GM19023 (cell line): ENCODE data around the gene RBM19.

Source experiments
- ATAC-seq: cut with Tn5 transposase; IDR thresholded peaks from one replicate; pipeline ENCODE4 v1.9.1; 2021; ENCODE audit warnings: mild to moderate bottlenecking, moderate library complexity; ENCODE audit not compliant: unreplicated experiment

Gene RBM19

DNA sequence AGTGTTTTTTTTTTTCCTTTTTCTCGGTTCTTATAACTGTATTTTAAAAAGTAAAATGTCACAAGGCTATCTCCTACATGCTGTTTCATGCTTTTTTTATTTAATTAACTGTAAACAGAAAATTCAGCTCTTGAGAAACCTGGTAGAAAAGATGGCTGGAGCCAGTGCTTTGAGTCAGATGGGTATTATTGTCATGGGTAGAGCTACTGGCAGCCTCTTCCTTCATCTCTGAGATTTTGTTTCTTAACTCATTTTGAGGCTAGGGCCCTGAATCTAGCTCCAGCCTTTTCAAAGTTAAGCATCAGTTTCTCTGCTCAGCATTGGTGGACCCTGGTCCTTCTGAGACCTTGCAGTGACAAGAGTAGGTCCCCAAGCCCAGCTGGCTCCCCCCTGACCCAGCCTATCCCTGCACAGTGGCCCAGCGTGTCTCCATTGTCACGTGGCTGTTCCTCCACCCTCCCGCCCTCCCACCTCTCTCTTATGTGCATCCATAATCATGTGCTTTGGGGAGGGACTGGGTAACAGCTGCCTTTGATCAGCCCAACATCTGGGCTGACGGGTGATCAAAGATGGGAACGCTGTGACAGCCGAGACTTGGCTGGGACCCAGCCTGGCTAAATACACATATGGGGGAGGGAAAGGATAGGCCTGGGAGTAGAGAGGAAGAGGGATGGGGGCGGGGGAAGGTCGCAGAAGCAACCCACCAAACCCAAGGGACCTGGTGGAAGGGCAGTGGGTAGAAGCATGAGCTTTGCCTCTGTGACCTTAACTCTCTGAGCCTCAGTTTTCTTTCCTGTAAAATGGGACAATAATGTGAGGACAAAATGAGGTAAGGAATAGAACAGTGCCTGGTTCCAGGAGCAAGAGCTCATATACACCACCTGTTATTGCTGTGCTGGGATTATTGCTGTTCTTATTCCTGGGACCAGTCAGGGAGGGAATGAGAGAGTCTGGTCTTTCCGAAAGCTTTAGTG, 24.4 kb upstream of the RBM19 start:
- no peak for ATAC-seq

DNA sequence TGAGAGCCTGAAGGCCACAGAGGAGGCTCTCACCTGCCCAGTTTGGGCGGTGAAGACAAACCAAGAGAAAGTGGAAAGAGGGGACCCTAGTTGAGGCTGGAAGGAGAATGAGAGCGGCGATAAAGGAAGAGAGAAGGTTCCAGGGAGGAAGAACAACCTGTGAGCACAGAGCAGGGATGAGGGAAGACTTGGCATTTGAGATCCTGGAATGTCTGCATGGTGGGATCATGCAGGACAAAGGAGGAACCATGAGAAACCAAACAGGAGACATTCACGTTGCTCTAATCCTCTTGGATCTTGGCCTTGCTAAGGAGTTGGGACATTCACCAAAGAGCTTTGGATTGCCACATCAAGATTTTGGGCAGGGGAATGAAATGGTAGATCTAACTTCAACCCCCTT, 22.9 kb upstream of the RBM19 start:
- no peak for ATAC-seq

DNA sequence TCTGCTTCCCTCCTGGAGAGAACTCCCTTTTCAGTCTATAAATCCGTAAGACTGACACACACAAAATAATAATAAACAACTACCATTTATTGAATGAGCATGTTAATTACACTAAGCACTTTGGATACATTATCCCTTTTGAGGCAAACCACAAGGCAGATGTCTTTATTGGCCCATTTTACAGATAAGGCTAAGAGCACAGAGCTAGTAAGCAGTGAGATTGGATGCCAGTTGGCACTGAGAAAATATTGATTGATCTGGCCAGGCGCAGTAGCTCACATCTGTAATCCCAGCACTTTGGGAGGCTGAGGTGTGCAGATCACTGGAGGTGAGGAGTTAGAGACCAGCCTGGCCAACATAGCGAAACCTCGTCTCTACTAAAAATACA, 21.9 kb upstream of the RBM19 start:
- no peak for ATAC-seq

DNA sequence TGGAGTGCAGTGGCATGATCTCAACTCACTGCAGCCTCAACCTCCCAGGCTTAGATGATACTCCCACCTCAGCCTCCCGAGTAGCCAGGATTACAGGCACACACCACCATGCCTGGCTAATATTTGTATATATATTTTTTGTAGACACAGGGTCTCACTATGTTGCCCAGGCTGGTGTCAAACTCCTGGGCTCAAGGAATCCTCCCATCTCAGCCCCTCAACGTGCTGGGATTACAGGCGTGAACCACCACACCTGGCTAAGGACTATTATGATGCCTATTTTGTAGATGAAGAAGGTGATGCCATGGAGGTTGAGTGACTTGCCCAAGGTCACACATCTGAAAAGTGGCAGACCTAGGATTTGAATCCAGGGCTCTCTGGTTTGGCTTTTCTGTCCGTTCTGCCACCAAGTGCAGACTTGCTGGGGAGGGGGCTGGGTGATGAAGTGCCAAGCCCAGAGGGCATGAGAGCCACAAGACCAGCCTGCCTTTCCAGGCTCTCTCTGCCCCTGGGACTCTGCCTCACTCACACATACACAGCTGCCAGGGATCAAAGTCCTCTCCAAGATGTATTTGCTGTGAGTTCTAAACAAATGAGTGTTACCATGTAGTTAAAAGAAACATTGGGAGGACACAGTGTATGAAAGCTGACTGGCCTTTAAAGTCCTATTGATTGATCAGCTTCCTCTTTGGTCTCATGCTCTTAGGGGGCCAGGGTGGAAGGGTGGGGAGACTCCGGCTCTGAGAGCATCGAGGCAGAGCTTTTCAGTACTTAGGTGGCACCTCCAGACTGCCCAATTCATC, 21.3 kb upstream of the RBM19 start:
- no peak for ATAC-seq

DNA sequence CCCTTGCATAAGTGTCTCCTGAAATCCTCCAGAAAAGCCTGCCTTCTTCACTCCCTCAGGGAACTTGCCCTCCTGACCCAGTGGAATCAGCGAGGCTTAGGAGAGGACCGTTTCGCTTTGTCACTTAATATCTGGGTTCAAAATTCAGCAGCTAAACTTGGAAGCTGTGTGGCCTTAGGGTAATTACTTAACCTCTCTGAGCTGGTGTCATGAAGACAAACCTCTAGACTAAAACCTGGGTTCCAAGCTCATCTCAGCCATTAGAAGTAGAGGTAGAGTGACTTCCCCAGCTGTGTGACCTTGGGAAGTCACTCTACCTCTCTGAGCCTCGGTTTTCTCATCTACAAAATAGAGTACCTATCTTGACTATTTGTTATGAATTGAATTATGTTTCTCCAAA, 18.3 kb upstream of the RBM19 start:
- no peak for ATAC-seq

DNA sequence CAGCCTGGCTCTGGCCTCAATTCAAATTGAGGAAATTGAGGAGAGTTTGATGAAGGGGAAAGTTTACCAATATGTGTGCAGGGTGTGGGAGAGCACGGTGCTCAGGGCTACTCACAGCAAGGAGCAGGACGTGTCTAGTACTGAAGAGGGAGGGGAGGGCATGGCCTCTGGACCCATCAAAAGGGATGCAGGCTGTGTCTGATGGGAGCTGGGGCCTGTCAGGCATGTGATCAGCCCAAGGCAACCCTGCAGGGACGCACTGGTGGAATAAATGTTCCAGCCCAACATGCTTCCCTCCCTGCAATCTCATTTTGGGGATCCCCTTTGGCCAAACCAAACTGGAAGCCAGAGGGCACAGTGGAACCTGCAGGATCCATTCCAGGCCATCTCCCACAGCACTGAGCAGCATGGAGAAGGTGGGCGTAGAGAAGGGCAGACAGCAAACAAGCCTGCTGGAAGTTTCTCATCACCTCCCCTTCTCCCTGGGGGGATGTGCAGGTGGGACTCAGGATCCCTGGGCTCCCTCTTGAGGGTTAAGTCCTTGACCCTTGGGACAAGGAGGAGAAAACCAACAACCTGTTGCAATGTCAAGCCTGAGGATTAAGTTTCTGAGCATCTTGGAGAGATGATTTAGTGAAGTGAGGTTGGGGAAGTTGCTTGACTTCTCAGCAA, 17.8 kb upstream of the RBM19 start:
- ATAC-seq: no peak

DNA sequence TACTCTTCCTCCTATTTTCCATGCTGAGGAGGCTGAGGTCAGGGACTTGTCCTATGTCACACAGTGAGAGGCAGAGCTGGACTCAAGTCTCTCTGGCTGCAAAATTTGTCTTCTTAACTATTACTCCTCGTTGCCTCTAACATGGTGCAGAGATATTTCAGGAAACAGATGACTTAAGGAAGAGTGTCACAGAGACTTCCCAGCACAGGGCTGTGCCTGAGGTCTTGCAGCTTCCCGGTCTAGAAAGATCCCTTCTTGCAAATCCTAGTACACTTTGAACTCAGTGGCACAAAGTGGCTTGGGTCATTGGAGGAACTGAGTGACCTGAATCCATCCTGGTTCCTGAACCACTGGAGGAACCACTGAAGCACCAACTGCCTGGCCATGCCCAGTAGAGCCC, 17.1 kb upstream of the RBM19 start:
- no peak for ATAC-seq

DNA sequence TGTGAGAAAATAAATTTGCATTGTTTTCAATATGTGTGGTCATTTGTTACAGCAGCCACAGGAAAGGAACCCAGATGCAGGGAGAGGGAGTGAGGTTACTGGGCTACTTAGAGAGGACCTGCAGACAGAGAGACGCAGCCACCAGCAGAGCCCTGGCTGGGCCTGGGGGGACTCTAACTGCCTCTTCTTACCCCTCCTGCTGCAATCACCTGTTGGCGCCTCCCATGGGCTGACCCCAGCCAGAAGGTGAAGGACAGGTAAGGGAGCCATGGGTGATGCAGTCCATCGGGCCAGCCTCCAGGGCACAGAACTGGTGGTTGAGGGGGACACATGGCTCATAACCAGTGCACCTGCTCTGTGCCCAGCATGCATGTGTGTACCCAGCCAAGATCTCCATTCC, 15.8 kb upstream of the RBM19 start:
- ATAC-seq: no peak

DNA sequence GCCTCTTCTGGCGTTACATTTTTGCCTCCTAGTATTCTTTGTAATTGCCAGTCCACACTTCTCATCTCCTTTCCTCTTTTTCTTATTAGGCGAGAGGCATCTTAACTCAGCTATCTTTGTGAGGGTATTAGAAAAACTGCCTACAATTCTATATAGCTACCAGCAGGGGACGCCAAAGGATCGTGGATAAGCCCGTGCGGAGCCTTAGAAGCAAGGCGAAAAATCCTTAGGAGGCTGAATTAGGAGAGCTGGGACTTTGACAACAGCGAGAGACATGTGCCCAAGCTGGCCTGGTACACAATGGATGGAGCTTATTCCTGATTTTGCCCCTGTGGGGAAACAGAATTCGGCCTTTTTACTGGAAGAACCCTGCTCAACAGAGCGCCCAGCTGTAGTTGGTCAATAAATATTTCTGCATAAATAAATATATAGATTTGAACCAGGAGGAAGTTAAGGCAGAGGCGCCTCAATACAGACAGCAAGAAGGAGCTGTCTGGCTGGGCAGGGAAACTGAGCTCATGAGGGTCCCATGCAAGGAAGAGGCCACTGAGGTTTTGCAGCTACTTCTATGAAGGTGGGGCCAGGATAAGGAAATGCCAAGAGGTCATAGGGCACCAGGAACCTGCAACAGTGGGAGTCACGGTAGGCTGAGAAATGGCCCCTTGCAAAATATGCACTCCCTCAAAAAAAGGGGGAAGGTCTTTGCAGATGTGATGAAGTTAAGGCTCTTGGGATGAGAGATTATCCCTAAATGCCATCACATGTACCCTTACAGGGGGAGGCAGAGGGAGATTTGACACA, 14.6 kb upstream of the RBM19 start:
- ATAC-seq: no peak

DNA sequence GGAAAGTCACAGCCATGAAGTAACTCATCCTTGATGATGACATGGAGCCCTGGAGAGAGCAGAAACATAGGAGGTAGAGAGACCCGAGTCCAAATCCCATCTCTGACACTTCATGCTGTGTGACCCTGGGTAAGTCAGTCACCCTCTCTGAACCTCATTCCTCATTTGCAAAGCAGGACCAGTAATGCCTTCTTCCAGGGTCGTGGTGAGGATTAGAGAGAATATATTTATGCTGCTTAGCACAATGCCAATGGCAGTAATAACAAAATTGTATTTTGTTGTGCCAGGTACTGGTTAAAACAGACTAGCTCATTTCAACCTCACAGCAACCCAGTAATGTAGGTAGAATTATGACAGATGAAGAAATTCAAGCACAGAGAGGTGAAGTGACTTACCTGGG, 13.9 kb upstream of the RBM19 start:
- no peak for ATAC-seq

DNA sequence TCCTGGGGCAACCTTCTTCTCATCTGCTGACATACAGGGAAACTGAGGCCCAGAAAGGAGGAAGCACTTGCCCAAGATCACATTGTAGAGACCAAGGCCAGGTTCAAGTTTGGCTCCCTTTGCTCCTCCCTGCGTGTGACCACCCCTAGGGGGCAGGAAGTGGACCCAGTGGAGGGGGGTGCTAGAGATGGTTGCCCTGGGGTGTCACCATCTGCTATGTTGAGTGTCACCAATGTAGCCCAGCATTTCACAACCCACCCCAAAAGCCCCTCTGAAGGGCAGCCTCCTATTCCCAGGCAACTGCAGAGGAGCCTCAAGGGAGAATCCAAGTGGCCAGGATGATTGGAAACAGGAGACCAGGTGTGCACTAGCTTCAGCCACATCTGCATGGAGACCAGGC, 12.0 kb upstream of the RBM19 start:
- ATAC-seq: no peak

DNA sequence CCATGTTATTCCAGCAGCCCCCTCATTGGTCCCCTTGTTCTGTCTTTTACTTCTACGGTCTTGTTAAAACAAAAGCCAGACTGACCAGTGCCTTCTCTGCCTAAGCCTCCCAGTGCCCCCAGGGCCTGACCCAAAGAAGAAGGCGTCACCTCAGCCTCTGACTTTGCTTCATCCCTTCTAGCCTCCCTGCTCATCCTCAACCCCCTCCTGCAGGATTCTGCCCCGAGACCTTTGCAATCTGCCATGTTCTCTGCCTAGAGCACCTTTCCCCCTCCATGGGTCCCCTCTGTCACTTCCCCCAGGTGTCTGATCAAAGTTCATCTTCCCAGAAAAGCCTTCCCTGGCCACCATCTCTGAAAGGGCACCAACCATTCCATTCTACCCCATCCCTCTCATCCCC, 7.9 kb upstream of the RBM19 start:
- ATAC-seq: no peak

DNA sequence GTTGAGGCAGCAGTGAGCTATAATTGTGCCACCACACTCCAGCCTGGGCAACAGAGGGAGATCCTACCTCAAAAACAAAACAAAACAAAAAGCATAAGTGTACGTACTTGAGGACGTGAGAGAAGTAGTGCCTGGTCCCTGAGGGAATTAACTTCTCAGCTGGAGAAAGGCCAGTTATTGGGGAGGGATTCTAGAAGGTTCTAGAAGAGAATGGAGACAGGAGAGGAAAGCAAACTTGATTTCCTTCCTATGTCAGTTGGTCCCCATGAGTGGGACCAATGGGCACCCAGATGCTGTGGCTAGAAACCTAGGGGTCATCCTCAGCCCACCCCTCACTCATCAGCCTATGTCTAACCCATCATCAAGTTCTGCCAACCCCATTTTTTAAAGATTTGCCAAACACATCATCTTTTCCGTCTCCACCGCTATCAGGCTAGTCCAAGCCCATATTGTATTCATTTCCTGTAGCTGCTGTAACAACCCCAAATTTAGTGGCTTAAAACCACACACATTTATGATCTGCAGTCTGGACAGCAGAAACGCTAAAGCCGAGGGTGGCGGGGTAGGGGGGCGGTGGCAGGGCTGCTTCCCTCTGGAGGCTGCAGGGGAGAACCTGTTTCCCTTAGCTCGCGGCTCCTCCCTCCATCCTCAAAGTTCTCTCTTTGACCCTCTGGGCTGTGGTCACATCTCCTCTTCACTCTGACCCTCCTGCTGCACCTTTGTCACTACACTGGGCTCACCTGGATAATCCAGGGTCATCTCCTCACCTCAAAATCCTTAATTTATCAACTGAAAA, 7.2 kb upstream of the RBM19 start:
- no peak for ATAC-seq

DNA sequence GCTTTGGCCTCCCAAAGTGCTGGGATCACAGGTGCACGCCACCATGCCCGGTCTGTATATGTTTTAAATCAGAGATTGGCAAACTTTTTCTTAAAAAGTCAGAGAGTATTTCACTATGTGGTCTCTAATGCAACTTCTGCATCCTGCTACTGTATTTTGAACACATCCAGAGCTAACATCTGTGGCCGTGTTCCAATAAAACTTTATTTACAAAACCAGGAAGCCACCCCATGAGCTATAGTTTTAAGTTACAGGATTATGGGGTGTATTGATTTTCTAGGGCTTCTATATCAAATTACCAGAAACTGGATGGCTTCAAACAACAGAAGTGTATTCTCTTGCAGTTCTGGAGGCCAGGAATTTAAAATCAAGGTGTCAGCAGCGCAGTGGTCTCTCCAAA, 5.3 kb upstream of the RBM19 start:
- no peak for ATAC-seq

DNA sequence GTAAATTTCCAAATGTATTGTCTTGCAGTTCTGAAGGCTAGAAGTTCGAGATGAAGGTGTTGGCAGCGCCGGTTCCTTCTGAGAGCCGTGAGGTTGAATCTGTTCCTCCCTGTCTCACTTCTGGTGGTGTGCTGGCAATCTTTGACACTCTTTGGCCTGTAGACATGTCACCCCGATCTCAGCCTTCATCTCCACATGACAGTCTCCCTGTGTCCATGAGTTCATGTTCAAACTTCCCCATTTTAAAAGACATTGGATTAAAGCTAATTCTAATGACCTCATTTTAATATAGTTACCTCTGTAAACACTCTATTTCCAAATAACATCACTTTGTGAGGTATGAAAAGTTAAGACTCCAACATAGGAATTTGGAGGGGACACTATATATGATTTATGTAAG, 4.1 kb upstream of the RBM19 start:
- no peak for ATAC-seq

DNA sequence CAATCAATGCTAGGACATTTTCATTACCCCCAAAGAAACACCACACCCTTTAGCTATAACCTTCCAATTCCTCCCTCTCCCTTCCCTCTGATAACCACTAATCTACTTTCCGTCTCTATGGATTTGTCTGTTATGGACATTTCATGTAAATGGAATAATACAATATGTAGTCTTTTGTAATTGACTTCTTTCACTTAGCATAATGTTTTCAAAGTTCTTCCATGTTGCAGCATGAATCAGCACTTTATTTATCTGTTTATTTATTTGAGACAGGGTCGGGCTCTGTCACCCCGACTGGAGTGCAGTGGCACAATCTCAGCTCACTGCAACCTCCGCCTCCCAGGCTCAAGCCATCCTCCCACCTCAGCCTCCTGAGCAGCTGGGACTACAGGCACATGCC, 1.2 kb upstream of the RBM19 start:
- ATAC-seq: no peak

DNA sequence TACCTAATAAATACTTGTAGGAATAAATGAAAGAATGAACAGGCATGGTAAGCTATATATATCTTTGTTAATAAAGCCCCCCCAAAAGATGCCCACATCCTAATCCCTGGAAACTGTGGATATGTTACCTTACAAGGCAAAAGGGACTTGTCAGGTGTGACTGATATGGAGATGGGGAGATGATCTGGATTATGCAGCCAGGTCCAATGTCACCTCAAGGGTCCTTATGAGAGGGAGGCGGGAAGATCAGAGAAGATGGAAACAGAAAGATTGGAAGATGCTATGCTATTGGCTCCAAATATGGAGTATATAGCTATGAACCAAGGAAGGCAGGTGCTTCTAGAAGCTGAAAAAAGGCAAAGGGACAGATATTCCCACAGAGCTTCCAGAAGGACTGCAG, 3.4 kb downstream of the RBM19 start:
- no peak for ATAC-seq

DNA sequence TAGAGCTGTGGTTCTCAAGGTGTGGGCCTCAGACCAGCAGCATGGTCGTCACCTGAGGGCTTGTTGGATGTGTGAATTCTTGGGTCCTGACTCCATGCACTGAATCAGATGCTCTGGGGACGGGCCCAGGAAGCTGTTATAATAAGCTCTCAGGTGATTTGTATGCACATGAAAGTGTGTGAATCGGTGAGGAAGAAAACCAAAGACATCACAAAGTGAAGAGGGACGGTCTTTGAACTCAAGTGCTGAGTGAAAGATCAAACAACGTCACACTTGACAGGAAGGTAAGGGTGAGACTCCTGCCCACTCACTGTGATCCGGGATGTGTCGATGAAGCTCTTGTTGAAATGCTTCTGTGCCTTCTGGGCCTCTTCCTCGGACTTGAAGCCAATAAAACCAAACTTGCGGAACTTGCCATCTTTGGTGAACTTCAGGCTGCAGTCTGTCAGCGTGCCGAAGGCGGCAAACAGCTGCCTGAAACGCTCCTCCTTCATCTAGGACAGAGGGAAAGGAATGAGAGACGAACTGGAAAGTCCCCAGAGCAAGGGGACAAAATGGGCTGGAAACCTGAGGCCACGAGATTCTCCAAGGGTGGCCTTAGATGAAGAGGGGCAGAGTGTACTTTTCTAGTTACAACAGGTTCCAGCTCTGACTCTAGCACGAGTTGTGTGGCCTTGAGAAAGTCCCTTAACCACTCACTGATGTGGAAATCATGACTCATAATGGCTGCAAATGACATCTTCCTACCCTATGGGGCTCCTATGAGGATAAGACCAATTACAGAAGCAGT, 4.0 kb downstream of the RBM19 start:
- ATAC-seq: peak; percentile 35

DNA sequence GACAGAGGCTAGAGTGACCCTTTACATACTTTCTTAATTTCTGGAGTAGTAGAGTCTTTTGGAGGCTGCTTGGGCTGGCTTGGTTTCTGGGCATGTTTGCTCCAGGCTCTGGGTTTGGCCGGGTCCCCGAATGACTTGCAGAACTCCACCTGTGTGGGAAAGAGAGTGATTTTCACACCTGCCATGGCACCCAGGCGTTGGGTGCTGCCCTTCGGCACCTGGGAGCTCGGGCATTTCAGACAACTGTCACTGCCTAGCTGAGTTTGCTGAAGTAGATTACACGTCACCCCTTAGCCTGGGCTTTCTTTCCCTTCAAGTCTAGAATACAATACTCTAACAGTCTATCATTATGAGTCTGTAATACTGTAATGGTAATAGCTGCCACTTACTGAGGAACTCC, 6.1 kb downstream of the RBM19 start:
- no peak for ATAC-seq
